Activated CD8-positive, alpha-beta memory T cell treated with anti-CD3 and anti-CD28 coated beads, Interleukin-2, amount 50 U/mL, for 1 hour (primary cell): ENCODE results near the gene PECR.

ENCODE experiments used
- DNase-seq: peaks from one replicate; pipeline ENCODE4 v3.0.0-alpha.2; 2020; ENCODE audit errors: extremely low read depth

PECR gene

GRCh38 chr2:216071111-216071851 lies 10.3 kb downstream of the PECR start:
- DNase-seq: no peak

DNA sequence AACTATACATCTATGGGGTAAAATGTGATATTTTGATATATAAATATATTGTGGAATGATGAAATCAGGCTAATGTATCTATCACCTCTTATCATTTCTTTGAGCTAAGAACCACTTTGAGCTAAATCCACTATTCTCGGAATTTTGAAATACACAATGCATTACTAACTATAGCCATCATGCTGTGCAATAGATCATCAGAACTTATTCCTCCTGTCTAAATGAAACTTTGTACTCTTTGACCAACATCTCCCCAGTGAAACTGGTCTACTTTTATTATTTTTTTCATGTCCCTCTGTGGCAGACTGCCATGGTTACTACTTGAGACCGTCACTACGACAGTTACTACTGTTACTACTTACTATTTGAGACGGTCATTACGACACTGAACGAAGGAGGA lies 11.4 kb downstream of the PECR start:
- no peak for DNase-seq

DNA sequence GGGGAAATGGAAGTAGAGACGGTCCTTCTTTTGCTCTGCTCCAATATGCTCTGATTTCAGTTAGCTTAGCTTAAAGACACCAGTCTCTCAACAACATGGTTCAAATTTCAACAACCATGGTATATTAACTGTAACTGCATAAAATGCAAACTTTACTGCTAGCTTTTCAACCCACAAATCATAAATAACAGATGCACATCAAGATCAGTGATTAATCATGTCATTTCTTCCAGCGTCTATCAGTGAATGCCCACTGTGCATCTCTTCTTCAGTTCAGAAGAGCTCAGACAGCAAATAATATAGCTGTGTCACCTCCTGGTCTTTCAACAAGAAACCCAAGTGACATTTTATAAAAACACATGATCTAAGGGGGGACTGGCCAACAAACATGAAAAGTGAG lies 12.6 kb downstream of the PECR start:
- DNase-seq: no peak

- no peak for DNase-seq
Measured at GRCh38 chr2:216066230-216066629, 15.4 kb downstream of the PECR start.

DNA sequence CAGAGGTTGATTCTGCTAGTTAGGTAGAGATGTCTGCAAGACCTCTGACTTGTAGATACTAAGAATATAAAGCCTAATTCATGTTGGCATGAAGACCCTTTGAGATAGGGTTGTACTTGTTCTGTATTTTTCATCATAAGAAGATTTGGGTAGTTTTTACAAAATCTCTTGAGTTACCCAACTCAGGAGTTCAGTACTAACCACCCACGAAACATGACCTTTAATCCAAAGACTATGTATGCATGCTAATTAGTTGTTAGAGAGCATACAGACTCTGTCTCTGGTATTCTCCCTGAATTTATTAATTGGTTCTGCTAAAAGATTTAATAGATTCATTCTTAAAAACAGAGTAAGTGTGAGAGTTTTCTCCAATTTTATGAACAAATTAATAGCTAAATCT lies 16.9 kb downstream of the PECR start:
- DNase-seq: no peak

DNA sequence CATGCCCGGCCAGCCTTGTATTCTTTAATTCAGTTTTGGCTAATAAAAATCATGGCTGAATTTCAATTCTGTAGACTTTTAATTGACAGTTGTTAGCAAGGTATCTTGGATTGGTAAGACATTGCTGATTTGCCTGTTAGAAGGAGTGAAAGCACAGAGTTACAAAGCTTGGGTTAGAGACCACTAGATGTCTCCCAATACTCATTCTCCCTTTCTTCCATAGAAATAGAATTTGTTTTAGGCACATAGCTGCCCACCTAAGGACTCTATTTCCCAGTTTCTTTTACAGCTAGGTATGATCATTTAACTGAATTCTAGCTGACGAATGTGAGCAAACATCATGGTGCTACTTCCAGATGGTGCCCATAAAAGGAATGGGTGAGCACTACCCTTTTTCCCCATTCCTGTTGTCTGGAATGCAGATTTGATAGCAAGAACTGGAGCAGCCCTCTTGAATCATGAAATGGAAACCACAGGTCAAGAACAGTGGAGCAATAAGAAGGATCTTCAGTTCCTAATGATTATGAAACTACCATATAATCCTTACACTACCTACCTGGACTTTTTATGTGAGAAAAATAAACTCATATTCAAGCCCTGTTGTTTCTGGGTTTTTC lies 17.5 kb downstream of the PECR start:
- no peak for DNase-seq

DNA sequence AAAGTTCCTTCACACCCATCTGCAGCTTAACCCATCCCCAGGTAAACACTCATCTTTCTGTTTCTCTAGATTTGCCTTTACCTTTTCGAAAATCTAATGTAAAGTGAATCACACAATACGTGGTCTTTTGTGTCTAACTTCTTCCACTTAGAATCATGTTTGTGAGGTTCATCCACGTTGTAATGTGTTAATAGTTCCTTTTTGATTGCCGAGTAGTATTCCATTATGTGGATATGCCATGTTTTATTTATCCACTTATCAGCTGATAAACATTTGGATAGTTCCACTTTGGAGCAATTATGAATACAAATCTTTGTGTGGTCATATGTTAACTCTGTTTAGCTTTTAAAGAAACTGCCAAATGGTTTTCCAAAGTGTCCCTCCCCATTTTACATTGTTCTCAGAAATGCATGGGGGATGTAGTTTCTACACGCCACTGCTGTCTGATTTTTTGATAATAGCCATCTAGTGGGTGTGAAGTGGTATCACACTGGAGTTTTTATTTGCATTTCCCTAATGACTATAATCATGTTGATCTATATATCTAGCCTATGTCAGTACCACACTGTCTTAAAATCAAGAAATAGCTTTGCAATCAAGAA lies 22.3 kb downstream of the PECR start:
- DNase-seq: no peak

- no peak for DNase-seq
Measured at GRCh38 chr2:216057688-216058193, 23.9 kb downstream of the PECR start.

DNA sequence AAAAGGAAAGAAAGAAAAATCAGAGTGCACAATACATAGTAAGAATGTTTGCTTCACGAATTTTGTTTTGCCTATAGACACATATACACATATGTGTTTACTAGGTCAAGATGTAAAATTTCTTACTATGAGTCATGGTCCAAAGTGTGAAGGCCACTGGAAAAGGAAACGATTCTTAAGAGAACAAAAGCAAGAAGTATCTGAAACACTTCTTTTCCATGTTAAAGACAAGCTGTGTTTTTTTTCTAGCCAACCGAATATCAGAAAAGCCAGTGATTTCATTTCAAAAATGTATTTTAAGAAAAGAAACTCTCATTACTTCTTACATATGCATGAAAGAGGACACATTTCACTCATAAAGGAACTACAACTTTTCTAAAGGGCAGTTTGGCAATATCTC lies 24.9 kb downstream of the PECR start:
- no peak for DNase-seq

DNA sequence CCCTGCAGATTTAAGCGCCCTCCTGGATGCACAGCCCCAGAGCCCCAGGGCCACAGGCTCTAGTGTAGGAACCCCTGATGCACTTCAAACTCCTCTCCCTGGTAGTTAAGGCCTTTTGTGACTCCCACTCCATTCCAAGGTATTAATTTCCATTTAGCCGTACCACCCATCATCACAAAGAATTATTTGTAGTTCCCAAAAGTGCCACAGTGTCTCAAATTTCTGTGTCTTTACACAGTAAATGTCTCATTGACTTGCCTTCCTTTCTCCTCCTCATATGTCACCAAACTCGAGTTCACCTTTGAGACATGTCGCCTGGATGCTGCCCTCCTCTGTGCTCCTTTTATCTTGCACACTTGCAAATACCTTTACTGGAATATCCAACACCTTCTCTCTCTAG lies 25.9 kb downstream of the PECR start:
- DNase-seq: no peak

DNA sequence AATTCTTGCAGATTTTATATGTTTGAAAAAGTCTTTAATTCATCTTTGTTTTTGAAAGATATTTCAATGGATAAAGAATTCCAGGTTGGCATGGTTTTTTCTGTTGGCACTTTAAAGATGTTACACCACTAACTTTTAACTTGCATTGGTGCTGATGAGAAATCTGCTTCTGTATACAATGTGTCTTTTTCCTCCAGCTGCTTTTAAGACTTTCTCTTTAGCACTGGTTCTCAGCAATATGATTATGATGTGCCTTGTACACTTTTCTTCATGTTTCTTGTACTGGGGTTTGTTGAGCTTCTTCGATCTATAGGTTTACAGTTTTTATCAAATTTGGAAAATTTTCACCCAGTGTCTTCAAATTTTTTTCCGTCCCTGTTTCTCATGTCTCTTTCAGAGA lies 29.2 kb downstream of the PECR start:
- DNase-seq: no peak

- no peak for DNase-seq
Measured at GRCh38 chr2:216051350-216051749, 30.3 kb downstream of the PECR start.

DNA sequence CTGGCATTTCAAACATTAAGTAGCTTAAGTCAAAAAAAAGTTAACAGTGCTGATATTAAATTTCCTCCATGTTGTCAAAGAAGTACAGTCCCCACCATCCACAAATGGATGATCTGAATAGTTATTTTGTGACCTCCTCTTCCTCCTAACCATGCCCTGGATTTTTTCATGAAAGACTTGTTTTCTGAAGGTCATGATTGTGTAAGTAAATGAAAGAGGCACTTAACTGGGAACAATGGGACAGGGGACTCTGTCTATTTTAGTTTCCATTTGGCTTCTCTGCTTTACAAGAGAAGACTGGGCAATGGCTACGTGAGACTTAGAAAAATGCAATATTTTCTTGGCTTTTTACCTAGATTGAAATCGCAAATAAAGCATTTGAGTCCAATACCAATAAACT lies 32.2 kb downstream of the PECR start:
- no peak for DNase-seq

GRCh38 chr2:216047397-216047796 lies 34.2 kb downstream of the PECR start:
- no peak for DNase-seq

DNA sequence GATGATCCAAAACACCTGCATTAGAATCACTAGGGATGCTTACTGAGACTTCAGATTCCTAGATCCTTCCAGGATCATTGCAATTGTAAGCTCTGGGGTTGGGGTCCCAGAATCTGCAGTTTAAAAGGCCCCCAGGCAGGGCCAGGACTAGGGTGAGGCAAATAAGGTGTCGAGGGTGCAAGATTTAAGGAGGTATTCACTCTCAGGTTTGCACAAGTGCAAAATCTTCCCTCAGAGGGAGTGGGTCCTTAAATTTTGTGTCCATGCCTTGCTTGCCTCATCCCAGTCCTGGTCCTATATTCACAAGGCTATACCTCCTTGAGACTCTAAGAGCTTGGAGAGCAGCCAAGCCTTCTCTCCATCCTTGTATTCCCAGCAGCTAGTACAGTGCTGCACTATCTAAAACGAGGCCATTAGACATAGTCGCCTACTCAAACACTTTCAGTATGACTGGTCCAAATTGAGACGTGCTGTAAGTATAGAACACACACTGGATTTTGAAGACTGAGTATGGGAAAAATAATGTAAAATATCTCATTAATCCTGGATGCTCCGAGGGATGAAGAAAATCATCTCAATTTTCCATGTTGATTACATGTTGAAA lies 36.6 kb downstream of the PECR start:
- no peak for DNase-seq

DNA sequence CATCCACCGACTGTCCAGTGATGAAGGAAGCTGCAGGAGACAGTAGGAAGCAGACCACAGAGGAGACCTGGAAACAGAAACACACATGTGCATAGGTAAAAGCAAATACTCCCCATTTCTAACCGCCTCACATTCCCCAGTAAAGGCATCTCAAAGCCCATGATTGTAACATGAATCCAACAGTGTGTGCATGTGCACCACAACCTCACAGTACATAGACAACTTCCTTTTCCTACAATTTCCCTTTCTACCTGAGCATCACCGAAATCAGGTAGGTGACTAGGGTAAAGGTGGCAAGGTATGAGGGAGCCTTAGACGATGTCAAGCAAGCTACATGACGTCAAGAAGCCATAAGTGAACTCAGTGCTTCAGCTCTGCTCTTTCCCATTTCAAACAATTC lies 37.7 kb downstream of the PECR start:
- DNase-seq: no peak

DNA sequence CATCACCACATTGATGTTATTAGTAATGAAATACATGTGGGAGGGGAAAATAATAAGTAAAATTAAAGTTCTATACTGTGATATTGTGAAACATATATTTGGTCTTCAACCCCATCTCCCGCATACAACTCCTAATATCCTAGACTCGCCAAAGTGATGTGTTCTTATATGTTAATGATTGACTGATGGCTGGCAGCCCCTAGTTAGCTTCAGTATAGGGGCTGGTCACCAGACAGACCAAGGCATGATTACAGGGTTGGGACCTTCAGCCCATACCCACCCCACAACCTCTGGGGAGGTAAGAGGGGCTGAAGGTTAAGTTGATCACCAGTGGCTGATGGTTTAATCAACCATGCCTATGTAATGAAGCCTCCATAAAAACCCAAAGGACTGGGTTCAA lies 40.2 kb downstream of the PECR start:
- no peak for DNase-seq

GRCh38 chr2:216039918-216040317 lies 41.7 kb downstream of the PECR start:
- no peak for DNase-seq

GRCh38 chr2:216034065-216034464 lies 47.5 kb downstream of the PECR start:
- no peak for DNase-seq

- no peak for DNase-seq
Measured at GRCh38 chr2:216033403-216033802, 48.2 kb downstream of the PECR start.

DNA sequence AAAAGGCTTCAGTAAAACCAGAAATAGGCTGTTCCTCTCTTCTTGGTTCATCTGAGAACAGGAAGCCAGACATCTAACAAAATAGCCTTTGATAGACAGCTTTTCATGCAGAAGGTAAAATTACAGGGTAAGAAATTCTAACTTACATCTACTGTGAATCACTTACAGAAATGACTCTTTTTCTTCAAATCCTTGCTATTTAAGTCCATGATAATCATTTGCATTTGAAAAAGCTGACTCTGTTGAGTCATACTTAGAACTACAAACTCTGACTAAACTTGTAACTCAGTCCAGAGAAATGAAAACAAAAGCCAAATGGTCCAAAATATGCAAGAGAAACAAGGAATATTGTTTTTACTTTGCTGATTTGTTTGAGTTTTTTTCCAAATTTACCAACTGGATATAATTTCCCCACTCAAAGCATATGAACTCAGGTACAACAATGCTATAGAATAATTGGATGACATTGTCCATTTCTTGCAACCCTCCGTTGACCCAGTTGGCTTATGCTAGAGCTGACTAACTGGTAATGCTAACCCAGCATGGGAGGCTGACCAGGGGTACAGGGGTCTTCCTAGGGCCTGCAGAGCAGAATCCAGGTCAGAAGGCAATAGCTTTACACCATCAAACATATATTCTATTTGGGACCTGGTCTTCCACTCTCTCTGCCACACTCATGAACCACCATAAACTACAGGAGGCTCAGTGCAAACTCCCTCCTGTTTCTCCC lies 49.5 kb downstream of the PECR start:
- no peak for DNase-seq

GRCh38 chr2:216030216-216030615 lies 51.4 kb downstream of the PECR start:
- no peak for DNase-seq
